ENCODE results near the gene ZNHIT3.
"Not testable (repeated sequence)": the region's sequence is repeated elsewhere in the genome, so short reads cannot be mapped to it uniquely, and the experiment has no call there.

Gene ZNHIT3

GRCh38 chr17:36482611-36483504, 3.6 kb upstream of the ZNHIT3 start:
- DNase-seq (ENCODE audit: low read depth in 1 of 2, low spot score in 1 of 2): peak; percentile 57 to 78

- not testable (repeated sequence) for DNase-seq (ENCODE audit: low read depth in 1 of 2, low spot score in 1 of 2)
Observed at GRCh38 chr17:36484021-36484420, 2.5 kb upstream of the ZNHIT3 start.

- no peak for DNase-seq (ENCODE audit: low read depth in 1 of 2, low spot score in 1 of 2)
Observed at GRCh38 chr17:36485027-36485426, 1.5 kb upstream of the ZNHIT3 start.

GRCh38 chr17:36485805-36486203, 677 bp upstream of the ZNHIT3 start:
- DNase-seq (ENCODE audit: low read depth in 1 of 2, low spot score in 1 of 2): no peak

- DNase-seq (ENCODE audit: low read depth in 1 of 2, low spot score in 1 of 2): no peak
Observed at GRCh38 chr17:36493956-36494355, 7.5 kb downstream of the ZNHIT3 start.

- no peak for DNase-seq (ENCODE audit: low read depth in 1 of 2, low spot score in 1 of 2)
Observed at GRCh38 chr17:36494674-36495073, 8.2 kb downstream of the ZNHIT3 start.

- no peak for DNase-seq (ENCODE audit: low read depth in 1 of 2, low spot score in 1 of 2)
Observed at GRCh38 chr17:36495076-36495578, 8.6 kb downstream of the ZNHIT3 start.

- no peak for DNase-seq (ENCODE audit: low read depth in 1 of 2, low spot score in 1 of 2)
Observed at GRCh38 chr17:36496018-36496789, 9.7 kb downstream of the ZNHIT3 start.

- DNase-seq (ENCODE audit: low read depth in 1 of 2, low spot score in 1 of 2): no peak
Observed at GRCh38 chr17:36498155-36498554, 11.7 kb downstream of the ZNHIT3 start.

GRCh38 chr17:36498560-36499300, 12.2 kb downstream of the ZNHIT3 start:
- no peak for DNase-seq (ENCODE audit: low read depth in 1 of 2, low spot score in 1 of 2)

GRCh38 chr17:36500745-36501225, 14.3 kb downstream of the ZNHIT3 start:
- no peak for DNase-seq (ENCODE audit: low read depth in 1 of 2, low spot score in 1 of 2)

- no peak for DNase-seq (ENCODE audit: low read depth in 1 of 2, low spot score in 1 of 2)
Observed at GRCh38 chr17:36501351-36501750, 14.9 kb downstream of the ZNHIT3 start.

- no peak for DNase-seq (ENCODE audit: low read depth in 1 of 2, low spot score in 1 of 2)
Observed at GRCh38 chr17:36501963-36502362, 15.5 kb downstream of the ZNHIT3 start.

GRCh38 chr17:36503456-36504155, 17.1 kb downstream of the ZNHIT3 start:
- DNase-seq (ENCODE audit: low read depth in 1 of 2, low spot score in 1 of 2): no peak

- DNase-seq (ENCODE audit: low read depth in 1 of 2, low spot score in 1 of 2): no peak
Observed at GRCh38 chr17:36504156-36504545, 17.7 kb downstream of the ZNHIT3 start.

- no peak for DNase-seq (ENCODE audit: low read depth in 1 of 2, low spot score in 1 of 2)
Observed at GRCh38 chr17:36505171-36505570, 18.7 kb downstream of the ZNHIT3 start.

- DNase-seq (ENCODE audit: low read depth in 1 of 2, low spot score in 1 of 2): no peak
Observed at GRCh38 chr17:36506249-36506826, 19.9 kb downstream of the ZNHIT3 start.

GRCh38 chr17:36506831-36507230, 20.4 kb downstream of the ZNHIT3 start:
- DNase-seq (ENCODE audit: low read depth in 1 of 2, low spot score in 1 of 2): no peak

GRCh38 chr17:36507266-36507665, 20.8 kb downstream of the ZNHIT3 start:
- no peak for DNase-seq (ENCODE audit: low read depth in 1 of 2, low spot score in 1 of 2)

- DNase-seq (ENCODE audit: low read depth in 1 of 2, low spot score in 1 of 2): not testable (repeated sequence)
Observed at GRCh38 chr17:36508439-36508838, 22.0 kb downstream of the ZNHIT3 start.

Measured in stimulated activated CD4-positive, alpha-beta T cell treated with anti-CD3 and anti-CD28 coated beads, Interleukin-15, amount 100 ng/mL, for 1 hour (primary cell).